Activated gamma-delta T cell treated with Interleukin-2 at 50 U/mL for 16 hours (primary cell): ENCODE data around the gene PIMREG.

Experiments
- DNase-seq: peaks from one replicate; pipeline ENCODE4 v3.0.0-alpha.2; 2020

The PIMREG gene

DNA sequence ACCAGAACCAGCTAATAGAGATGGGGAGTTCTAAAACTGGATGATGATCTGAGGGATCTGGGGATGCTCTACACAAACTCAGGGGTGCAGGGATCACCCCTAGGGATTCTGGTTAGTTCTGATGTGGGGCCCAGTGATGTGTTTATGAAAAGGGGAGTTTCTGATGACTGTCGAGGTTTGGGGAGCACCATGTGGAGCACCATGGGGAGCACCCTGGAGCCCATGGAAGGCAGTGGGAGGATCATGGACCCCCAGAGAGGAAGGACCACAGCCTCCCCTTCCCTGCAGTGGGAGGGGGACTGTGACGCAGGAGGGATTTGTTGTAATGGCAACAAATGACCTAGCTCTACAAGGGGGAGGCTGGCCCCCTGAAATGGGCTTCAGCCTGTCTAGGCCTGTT lies 18.4 kb downstream of the PIMREG start:
- no peak for DNase-seq

GRCh38 chr17:6463616-6464445 lies 19.6 kb downstream of the PIMREG start:
- no peak for DNase-seq

GRCh38 chr17:6464446-6465041 lies 20.3 kb downstream of the PIMREG start:
- no peak for DNase-seq

- DNase-seq = no peak
These were observed 21.1 kb downstream of the PIMREG start for GRCh38 chr17:6465206-6466003.

DNA sequence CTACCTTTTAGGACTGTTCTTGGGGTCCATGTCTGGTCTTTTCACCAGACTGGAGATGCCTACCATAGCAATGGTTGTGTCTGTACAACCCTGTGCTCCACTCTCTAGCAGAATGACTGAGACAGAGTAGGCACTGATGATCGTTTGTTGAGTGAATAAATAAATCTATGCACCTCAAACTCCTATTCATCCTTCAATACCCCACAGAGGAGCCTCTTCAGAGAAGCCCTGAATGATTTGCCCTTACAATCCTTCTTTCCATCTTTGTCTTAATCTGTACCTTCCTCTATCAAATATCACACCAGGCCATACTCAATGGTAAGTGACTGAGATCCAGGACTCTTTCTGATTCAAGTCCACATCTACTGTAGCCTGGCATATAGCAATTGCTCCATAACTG lies 23.3 kb downstream of the PIMREG start:
- no peak for DNase-seq

DNA sequence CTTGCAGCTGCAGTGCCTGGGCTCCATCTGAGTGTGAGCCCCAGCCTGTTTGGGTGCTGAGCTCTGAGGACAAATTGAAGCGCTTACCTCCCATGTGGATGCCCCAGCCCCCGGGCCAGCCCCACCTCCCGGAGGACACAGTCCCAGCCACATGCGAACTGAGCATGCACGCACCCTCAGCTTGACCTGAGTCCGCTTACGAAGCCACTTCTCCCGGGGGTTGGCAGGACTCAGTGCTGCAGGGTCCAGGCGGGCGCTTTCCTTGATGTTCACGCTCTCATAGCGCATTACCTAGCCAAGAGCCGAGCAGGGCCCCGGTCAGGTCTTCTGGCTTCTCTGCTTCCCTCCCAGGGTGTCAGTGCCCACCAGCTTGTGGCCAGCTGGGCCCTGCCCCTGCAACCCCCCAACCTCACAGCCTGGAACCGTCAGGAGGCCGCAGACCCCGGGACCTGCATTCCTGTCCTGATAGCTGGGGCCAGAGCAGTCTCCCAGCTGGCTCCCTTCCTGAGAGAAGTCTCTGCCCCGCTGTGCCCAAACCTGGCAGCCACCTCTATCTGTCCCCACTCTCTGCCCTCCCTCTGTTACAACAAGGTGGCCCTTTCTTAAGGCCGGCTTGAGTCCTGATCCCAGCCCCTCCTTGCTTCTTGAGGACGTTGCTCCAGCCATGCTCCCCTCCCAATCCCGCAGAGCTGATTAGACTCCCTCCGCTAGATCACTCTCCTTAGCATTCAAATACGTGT lies 24.0 kb downstream of the PIMREG start:
- DNase-seq = no peak

DNA sequence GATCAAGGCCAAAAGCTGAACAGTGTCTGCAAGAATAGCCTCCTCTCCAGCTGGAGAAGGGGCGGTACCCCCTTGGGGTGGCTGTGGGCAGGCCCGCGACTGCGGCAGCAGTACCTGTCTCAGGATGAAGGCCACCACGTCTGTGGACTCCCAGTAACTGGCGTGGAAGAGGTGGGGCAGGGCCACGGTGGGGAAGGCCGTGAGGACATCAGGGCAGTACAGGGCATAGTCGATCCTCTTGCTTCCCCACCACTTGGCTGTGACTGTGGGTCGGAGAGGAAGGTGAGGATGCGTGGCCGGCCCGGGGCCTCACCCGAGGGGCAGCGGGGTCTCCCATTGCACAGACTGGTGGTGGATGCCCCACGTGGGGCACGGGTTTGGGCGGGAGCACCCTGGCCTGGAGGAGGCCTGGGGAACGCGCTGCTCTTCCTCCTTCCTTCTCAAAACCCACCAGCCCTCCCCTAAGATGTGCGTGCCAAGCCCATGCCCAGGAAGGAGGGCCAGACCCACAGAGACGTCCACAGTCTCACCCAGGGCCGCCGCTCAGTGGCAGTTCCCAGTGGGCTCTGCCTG lies 26.0 kb downstream of the PIMREG start:
- DNase-seq = no peak

GRCh38 chr17:6470751-6471521 lies 26.7 kb downstream of the PIMREG start:
- no peak for DNase-seq

- no peak for DNase-seq
These were observed 27.5 kb downstream of the PIMREG start for GRCh38 chr17:6471531-6472465.

DNA sequence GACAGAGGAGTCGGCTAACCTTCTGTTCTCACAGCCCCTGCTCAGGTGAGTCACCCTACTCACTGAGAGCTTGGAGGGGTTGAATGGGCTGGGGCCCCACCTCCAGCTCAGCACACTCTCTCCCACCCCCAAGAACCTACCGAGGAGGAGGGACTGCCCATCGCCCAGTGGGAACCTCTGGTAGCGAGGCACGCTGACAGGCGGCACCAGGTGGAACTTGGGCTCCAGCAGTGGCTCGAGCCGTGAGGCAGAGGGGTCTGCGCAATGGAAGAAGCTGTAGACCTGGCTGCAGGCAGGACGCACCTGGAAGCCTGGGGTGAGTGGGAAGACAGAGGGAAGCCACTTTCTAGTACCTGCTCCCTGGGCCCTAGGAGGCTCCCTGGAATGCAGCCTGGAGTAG lies 28.3 kb downstream of the PIMREG start:
- no peak for DNase-seq

DNA sequence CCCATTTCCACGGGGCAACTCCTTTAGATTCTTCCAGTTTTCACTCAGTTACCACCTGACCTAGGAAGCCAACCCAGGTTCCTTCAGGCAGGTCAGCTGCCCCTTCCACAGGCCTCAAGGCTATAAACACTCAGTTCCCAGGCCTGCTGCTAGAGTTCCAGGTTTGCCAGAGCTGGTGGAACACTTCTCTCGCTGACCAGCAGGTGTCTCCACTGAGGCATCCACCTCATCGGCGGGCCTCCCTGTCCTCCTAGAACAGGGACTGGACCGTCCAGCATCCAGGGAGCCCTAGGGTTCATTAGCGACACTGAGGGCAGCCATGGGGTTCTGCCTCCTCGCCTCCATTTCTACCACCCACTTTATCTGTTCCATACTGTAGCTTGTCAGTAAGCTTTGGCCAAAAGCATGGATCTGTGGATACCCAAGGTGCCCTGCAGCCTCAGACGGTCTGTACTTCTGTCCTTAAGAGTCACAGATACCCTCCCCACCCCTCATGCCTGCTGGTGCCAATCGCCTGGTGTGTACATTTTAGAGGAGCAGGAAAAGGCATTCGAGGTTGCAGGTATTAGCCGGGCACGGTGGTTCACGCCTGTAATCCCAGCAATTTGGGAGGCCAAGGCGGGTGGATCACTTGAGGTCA lies 29.0 kb downstream of the PIMREG start:
- DNase-seq = peak; percentile 57

GRCh38 chr17:6474376-6474775 lies 30.1 kb downstream of the PIMREG start:
- no peak for DNase-seq

- DNase-seq = no peak
These were observed 30.7 kb downstream of the PIMREG start for GRCh38 chr17:6474906-6475305.

GRCh38 chr17:6475411-6475810 lies 31.2 kb downstream of the PIMREG start:
- no peak for DNase-seq

- DNase-seq = no peak
These were observed 32.0 kb downstream of the PIMREG start for GRCh38 chr17:6476076-6476809.

DNA sequence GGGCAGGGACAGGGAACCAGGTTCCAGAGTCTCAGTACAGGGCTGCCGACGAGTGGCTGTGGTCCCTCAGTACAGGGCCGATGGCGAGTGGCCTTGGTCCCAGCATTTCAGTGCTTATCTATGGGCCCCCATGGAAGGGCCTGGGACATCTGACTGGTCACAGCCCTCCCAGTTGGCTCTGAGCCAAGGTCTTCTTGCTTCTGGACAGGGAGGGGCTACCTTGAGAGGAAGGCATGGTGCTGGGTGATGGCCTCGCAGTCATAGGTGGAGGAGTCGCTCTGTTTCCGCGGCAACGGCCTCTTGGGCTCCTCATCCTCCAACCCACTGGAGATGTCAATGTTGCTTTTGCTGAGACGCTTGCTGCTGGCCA lies 32.5 kb downstream of the PIMREG start:
- no peak for DNase-seq

- no peak for DNase-seq
These were observed 33.7 kb downstream of the PIMREG start for GRCh38 chr17:6477831-6478383.

DNA sequence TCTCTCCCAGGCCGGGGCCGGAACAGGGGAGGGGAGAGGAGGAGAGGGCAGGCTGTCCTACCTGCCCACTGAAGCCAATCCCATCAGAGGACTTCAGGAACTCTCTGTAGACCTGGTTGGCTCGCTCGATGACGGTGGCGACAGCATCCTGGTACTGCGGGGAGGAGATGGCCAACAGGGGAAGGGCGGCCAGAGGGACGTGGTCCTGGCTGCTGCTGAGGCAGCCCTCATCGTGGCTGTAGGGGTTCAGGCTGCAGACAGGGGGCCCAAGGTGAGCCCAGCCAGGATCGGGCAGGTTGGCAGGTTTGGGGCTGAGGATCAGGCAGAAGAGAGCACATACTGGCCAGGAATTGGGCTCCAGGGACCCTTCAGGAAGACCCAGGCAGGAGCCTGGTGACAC lies 34.2 kb downstream of the PIMREG start:
- DNase-seq = no peak

DNA sequence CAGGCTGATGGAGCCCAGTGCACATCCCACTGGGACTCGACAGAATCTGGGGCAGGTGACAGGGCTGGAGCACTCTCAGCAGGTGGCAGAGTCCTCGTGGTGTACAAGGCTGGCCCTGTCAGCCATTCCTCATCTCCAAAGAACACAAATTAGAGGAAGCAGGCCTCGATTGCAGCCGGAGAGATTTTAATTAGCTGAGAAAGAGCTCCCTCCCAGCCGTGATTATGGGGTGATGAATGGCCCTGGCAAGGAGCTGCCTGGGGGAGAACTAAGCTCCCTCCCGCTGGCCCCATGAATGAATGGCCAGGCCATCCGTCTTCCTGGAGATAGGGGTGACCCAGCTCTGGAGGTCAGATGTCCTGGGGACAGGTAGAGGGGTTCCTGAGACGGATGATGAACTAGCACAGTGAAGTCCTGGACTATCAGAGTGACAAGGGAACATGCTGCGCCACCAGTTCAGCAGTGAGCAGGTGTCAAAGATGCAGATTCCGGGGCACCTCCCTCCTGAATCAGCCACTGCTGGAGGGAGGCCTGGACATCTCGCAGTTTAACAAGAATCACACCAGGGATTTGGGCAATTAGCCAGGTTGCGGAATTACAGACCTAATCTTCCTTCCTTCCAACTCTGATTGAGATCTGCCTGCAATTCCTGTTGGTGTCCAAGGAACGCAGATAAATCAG lies 35.5 kb downstream of the PIMREG start:
- DNase-seq = no peak
